IMR-90 (cell line): ENCODE results near the gene MYO3B. TPM values are rescaled to one million over a fixed set of nuclear protein-coding genes. Genes with fewer than 3 reads are reported as not detected.
A peak's percentile ranks its signal among the peaks of the same experiment; 100 is the strongest.

Experiments
- ATAC-seq: fragments of 200-7000 bp; cut with Tn5 transposase; 2 replicates; pipeline ENCODE4 v1.9.1; 2020; ENCODE audit warnings: low read depth, mild to moderate bottlenecking, moderate library complexity
- BruUV-seq: library from RNA; stranded (reverse); fragments of 400-500 nt; replicated peaks from 2 replicates; lab custom pipeline; 2021; lab: Mats Ljungman, UMichigan
- CTCF ChIA-PET: fragments of 300-600 bp; formaldehyde crosslinking; extraction: SDS; loops from one replicate; lab custom pipeline; 2021; ENCODE audit warnings: antibody characterized with exemption; lab: Yijun Ruan, JAX
- POLR2A ChIA-PET: fragments of 300-600 bp; sonication (Branson Sonifier 250); formaldehyde crosslinking; loops from one replicate; lab custom pipeline; 2022; ENCODE audit warnings: antibody characterized with exemption; ENCODE audit not compliant: unreplicated experiment; lab: Charles Lee
- DNase-seq: peaks from one replicate; pipeline ENCODE4 v3.0.0; 2013
- H2AFZ ChIP-seq: replicated peaks from 2 replicates; pipeline ENCODE3; 2013; ENCODE audit warnings: low read length, mild to moderate bottlenecking; ENCODE audit not compliant: poor library complexity
- H2AK5ac ChIP-seq: 2 replicates; pipeline ENCODE4 v1.6.1; 2013; ENCODE audit warnings: low read depth, low read length, inconsistent platforms
- H2AK9ac ChIP-seq: replicated peaks from 2 replicates; pipeline ENCODE3; 2013; ENCODE audit warnings: mild to moderate bottlenecking, low read depth, low read length, moderate library complexity; ENCODE audit not compliant: poor library complexity
- H2BK120ac ChIP-seq: 2 replicates; pipeline ENCODE4 v1.6.1; 2013; ENCODE audit warnings: low read depth, low read length, inconsistent platforms
- H2BK15ac ChIP-seq: 3 replicates; pipeline ENCODE4 v1.6.1; 2013; ENCODE audit warnings: low read depth, low read length, inconsistent platforms
- H2BK20ac ChIP-seq: 2 replicates; pipeline ENCODE4 v1.6.1; 2013; ENCODE audit warnings: low read depth, mild to moderate bottlenecking, inconsistent platforms, low read length, moderate library complexity
- H2BK5ac ChIP-seq: 2 replicates; pipeline ENCODE4 v1.6.1; 2013; ENCODE audit warnings: mild to moderate bottlenecking, low read depth, low read length, inconsistent platforms; ENCODE audit not compliant: poor library complexity, severe bottlenecking
- H3K14ac ChIP-seq: replicated peaks from 2 replicates; pipeline ENCODE4 v1.6.1; 2013; ENCODE audit warnings: low read depth, low read length, inconsistent platforms
- H3K18ac ChIP-seq: 2 replicates; pipeline ENCODE4 v1.6.1; 2013; ENCODE audit warnings: low read depth, low read length, control low read depth
- H3K23ac ChIP-seq: 2 replicates; pipeline ENCODE4 v1.6.1; 2013; ENCODE audit warnings: low read depth, low read length, inconsistent platforms
- H3K27ac ChIP-seq: 2 replicates; pipeline ENCODE4 v1.5.1; 2013; ENCODE audit warnings: mild to moderate bottlenecking, control low read depth, low read length; ENCODE audit not compliant: insufficient read depth
- H3K27me3 ChIP-seq: 2 replicates; pipeline ENCODE4 v1.6.1; 2013; ENCODE audit warnings: low read length; ENCODE audit not compliant: control insufficient read depth, insufficient read depth
- H3K36me3 ChIP-seq: 2 replicates; pipeline ENCODE4 v1.6.1; 2013; ENCODE audit warnings: low read length, mixed read lengths; ENCODE audit not compliant: control insufficient read depth, insufficient read depth
- H3K4ac ChIP-seq: 2 replicates; pipeline ENCODE4 v1.6.1; 2013; ENCODE audit warnings: low read depth, low read length, inconsistent platforms
- H3K4me1 ChIP-seq: 2 replicates; pipeline ENCODE4 v1.6.1; 2013; ENCODE audit warnings: low read length, mixed read lengths; ENCODE audit not compliant: control insufficient read depth, insufficient read depth
- H3K4me2 ChIP-seq: 2 replicates; pipeline ENCODE4 v1.6.1; 2013; ENCODE audit warnings: low read depth, mild to moderate bottlenecking, control low read depth, low read length, moderate library complexity
- H3K4me3 ChIP-seq: 2 replicates; pipeline ENCODE4 v1.5.1; 2013; ENCODE audit warnings: low read depth, mild to moderate bottlenecking, control low read depth, low read length, moderate library complexity; ENCODE audit not compliant: insufficient read depth
- H3K56ac ChIP-seq: 2 replicates; pipeline ENCODE4 v1.6.1; 2013; ENCODE audit warnings: low read length, inconsistent platforms; ENCODE audit not compliant: insufficient read depth; ENCODE audit errors: extremely low read depth
- H3K79me1 ChIP-seq, 2 experiments: 2 replicates each; pipeline ENCODE4 v1.6.1; 2013; ENCODE audit warnings: low read length in 2 of 2, inconsistent platforms in 1 of 2, low read depth in 1 of 2
- H3K9ac ChIP-seq: 2 replicates; pipeline ENCODE4 v1.6.1; 2013; ENCODE audit warnings: low read depth, low read length, control low read depth
- H3K9me1 ChIP-seq: 2 replicates; pipeline ENCODE4 v1.6.1; 2013; ENCODE audit warnings: low read length, inconsistent platforms; ENCODE audit not compliant: insufficient read depth
- H3K9me3 ChIP-seq: 2 replicates; pipeline ENCODE4 v1.6.1; 2013; ENCODE audit warnings: low read length; ENCODE audit not compliant: control insufficient read depth, insufficient read depth
- H4K20me1 ChIP-seq: 2 replicates; pipeline ENCODE4 v1.6.1; 2013; ENCODE audit warnings: low read length, inconsistent platforms; ENCODE audit not compliant: insufficient read depth
- H4K5ac ChIP-seq: 2 replicates; pipeline ENCODE4 v1.6.1; 2013; ENCODE audit warnings: mild to moderate bottlenecking, low read depth, low read length, control low read depth
- H4K8ac ChIP-seq, 2 experiments: 2 replicates each; pipeline ENCODE4 v1.6.1; 2013; ENCODE audit warnings: low read depth in 2 of 2, low read length in 2 of 2, control low read depth in 1 of 2, inconsistent platforms in 1 of 2
- H4K91ac ChIP-seq: 2 replicates; pipeline ENCODE4 v1.6.1; 2013; ENCODE audit warnings: low read depth, low read length, inconsistent platforms; ENCODE audit not compliant: insufficient read depth
- CEBPB ChIP-seq: IDR thresholded peaks from 2 replicates; pipeline ENCODE4 v1.6.1; 2012; ENCODE audit warnings: low read depth, low read length, improper control_type of control experiment
- CHD1 ChIP-seq: IDR thresholded peaks from 2 replicates; pipeline ENCODE4 v1.6.1; 2012; ENCODE audit warnings: low read depth, low read length, improper control_type of control experiment
- FOS ChIP-seq: fragments of 150-350 bp; IDR thresholded peaks from 2 replicates; pipeline ENCODE4 v1.6.1; 2016; ENCODE audit warnings: low read depth, low read length
- NFE2L2 ChIP-seq: fragments of 150-350 bp; IDR thresholded peaks from 2 replicates; pipeline ENCODE4 v1.6.1; 2016; ENCODE audit warnings: low read depth, mild to moderate bottlenecking, low read length
- RCOR1 ChIP-seq: IDR thresholded peaks from 2 replicates; pipeline ENCODE4 v1.6.1; 2012; ENCODE audit warnings: mild to moderate bottlenecking, low read length, improper control_type of control experiment; ENCODE audit not compliant: insufficient replicate concordance
- RFX5 ChIP-seq: IDR thresholded peaks from 2 replicates; pipeline ENCODE4 v1.8.0; 2012; ENCODE audit warnings: low read depth, mild to moderate bottlenecking, low read length, moderate library complexity
- SMC3 ChIP-seq: fragments of 150-350 bp; IDR thresholded peaks from 2 replicates; pipeline ENCODE4 v1.6.1; 2016; ENCODE audit warnings: low read depth, mild to moderate bottlenecking, antibody characterized with exemption, low read length, moderate library complexity
- WGBS, 2 experiments: methylation state at CpG; one replicate each; pipeline versions ENCODE4 v1.1.5 to v1.1.7; 2013; ENCODE audit warnings: missing lambda C conversion rate in 2 of 2; ENCODE audit not compliant: insufficient read length in 1 of 2; ENCODE audit errors: extremely low coverage in 2 of 2; 5-methylcytosine and 5-hydroxymethylcytosine counted together
- dilution Hi-C: fragments of 300-500 bp; cut with HindIII; formaldehyde crosslinking; loops from one replicate; pipeline ENCODE4 v1.14.3; 2018; ENCODE audit warnings: low sequenced_read_pairs; ENCODE audit not compliant: unreplicated experiment
- in situ Hi-C: fragments of 300-500 bp; cut with MboI; formaldehyde crosslinking; loops from 3 replicates; pipeline ENCODE4 v1.14.3; 2019; ENCODE audit warnings: low sequenced_read_pairs, inconsistent platforms, mixed read lengths
- intact Hi-C: fragments of 100-400 bp; cut with micrococcal nuclease; formaldehyde crosslinking; loops from 2 replicates; pipeline ENCODE4 v1.10.0; 2022
- microRNA-seq, 2 experiments: library from miRNA; stranded (forward) in 1 of 2; unstranded in 1 of 2; fragments of 10-50 nt in 1 of 2; fragments of <30 nt in 1 of 2; gene quantifications in 1 of 2; microRNA quantifications in 1 of 2; one replicate each; pipeline versions ENCODE3 to v1.1.0; 2013 to 2020; ENCODE audit not compliant: insufficient read depth in 1 of 2, insufficient read length in 1 of 2, unreplicated experiment in 1 of 2
- polyA plus RNA-seq, 3 experiments: library from polyadenylated mRNA; depleted of rRNA; stranded (reverse); fragments of >200 nt; gene quantifications; 2 replicates each; pipeline ENCODE4 v1.2.3, GENCODE V29; 2012; ENCODE audit warnings: low replicate concordance in 1 of 3
- small RNA-seq, 5 experiments: library from RNA; depleted of rRNA; stranded (forward); fragments of <200 nt; gene quantifications; one replicate each; pipeline ENCODE3, GENCODE V24; 2012
- total RNA-seq: library from RNA; depleted of rRNA; stranded (reverse); fragments of >200 nt; gene quantifications from 2 replicates; pipeline ENCODE4 v1.2.3, GENCODE V29; 2012
- TF ChIP-seq, protein P1 (sequence below): fragments of 150-350 bp; IDR thresholded peaks from 2 replicates; pipeline ENCODE4 v1.6.1; 2017; ENCODE audit warnings: mild to moderate bottlenecking, antibody characterized with exemption, low read length, low read depth

MYO3B gene
- total and polyA plus RNA-seq, 2 of the 4 experiments (the other 2 are of a cell fraction), result 0.02 TPM; not detected in 1

DNA sequence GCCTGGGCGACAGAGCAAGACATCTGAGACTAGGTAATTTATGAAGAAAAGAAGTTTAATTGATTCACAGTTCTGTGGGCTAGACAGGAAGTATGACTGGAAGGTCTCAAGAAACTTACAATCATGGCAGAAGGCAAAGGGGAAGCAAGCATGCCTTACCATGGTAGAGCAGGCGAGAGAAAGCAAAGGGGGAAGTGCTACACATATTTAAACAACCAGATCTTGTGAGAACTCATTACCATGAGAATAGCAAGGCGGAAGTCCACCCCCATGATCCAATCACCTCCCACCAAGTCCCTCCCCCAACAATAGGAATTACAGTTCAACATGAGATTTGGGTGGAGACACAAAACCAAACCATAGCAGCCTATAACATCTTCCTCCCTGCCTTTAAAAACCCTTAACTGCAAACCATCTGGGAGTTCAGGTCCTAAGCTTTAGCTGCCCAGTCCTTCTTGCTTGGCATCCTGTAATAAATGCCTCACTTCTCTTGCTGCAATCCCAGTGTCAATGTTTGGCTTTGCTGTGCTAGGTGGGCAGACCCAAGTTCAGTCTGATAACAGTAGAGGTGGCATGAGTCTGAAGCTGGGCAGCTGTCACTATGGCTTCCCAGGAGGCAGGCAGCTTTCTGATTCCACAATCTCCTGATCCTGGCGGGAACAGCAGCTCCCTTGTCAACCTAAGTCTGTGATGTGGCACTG lies 526.0 kb downstream of the MYO3B start:
- H3K14ac ChIP-seq, result no peak overlapping the region
- H3K9me3 ChIP-seq, result no peaks in the 10 kb centered on the region
- H2AK5ac ChIP-seq, result no peak overlapping the region
- TF ChIP-seq FOS (no peak), NFE2L2 (no peak), RFX5 (no peak), CHD1 (no peak), CEBPB (no peak), RCOR1 (no peak), SMC3 (no peak)
- TF ChIP-seq, protein P1, sequence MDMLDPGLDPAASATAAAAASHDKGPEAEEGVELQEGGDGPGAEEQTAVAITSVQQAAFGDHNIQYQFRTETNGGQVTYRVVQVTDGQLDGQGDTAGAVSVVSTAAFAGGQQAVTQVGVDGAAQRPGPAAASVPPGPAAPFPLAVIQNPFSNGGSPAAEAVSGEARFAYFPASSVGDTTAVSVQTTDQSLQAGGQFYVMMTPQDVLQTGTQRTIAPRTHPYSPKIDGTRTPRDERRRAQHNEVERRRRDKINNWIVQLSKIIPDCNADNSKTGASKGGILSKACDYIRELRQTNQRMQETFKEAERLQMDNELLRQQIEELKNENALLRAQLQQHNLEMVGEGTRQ, result no peak
- no peak overlapping the region for H2BK5ac ChIP-seq
- H2BK120ac ChIP-seq, result no peak overlapping the region
- no peaks in the 10 kb centered on the region for H4K20me1 ChIP-seq
- no peak overlapping the region for H3K56ac ChIP-seq
- no peak overlapping the region for H3K4me2 ChIP-seq
- H2AK9ac ChIP-seq, result no peak overlapping the region
- dilution Hi-C loops (no loop called here), intact Hi-C loops (loop anchor here (10.0 kb wide), 1 partner anchor 299 kb away; no protein-coding TSS in a partner anchor), in situ Hi-C loops (no loop called here)
- H3K36me3 ChIP-seq, result no peaks in the 10 kb centered on the region
- ChIA-PET CTCF (interaction anchor here (0.6 kb wide), 1 partner anchor 32 kb away, joined by 3 read pairs; no protein-coding TSS in a partner anchor), POLR2A (no interaction called here)
- H3K18ac ChIP-seq, result no peak overlapping the region
- no peak overlapping the region for H3K23ac ChIP-seq
- no TSS peak for BruUV-seq
- no peak overlapping the region for H3K9ac ChIP-seq
- no peak overlapping the region for H3K4ac ChIP-seq
- H2BK15ac ChIP-seq, result no peak overlapping the region
- H3K4me3 ChIP-seq, result no peak overlapping the region
- no peak overlapping the region for H2BK20ac ChIP-seq
- H3K27ac ChIP-seq, result no peak overlapping the region
- no peak overlapping the region for H4K8ac ChIP-seq
- no peak for ATAC-seq
- H3K9me1 ChIP-seq, result no peaks in the 10 kb centered on the region
- H4K5ac ChIP-seq, result no peak overlapping the region
- no peak for DNase-seq
- peak overlapping the region; percentile 24 for H2AFZ ChIP-seq
- peaks cover 11% of the 10 kb centered on the region; the same call in 1 of the 2 replicates for H3K27me3 ChIP-seq
- no peaks in the 10 kb centered on the region for H3K79me1 ChIP-seq
- no peaks in the 10 kb centered on the region for H3K4me1 ChIP-seq
- no peak overlapping the region for H4K91ac ChIP-seq
- 50% methylated on average over 1 of the region's 4 CpGs; no CpG with 5 or more reads in 1 of the 2 experiments for WGBS, 2 experiments

Small RNAs within 50 kb of the gene (microRNA-seq; reads per million reads assigned to microRNA genes)
- not detected for gene RF02271 (ENCODE audit: insufficient read depth, insufficient read length)

Small RNAs within 50 kb of the gene (small RNA-seq; reads per million reads assigned to genes)
- 0 reads per million in 5 experiments for gene RF02271
